Ascending aorta (tissue), 2 donors: ENCODE data around the gene HMBS. TPM values are rescaled to one million over a fixed set of nuclear protein-coding genes. Genes with fewer than 3 reads are reported as not detected.

ENCODE experiments used
- DNase-seq, 2 donors: peaks; one replicate each; pipeline ENCODE4 v3.0.0-alpha.2; 2019; ENCODE audit warnings: low spot score in 2 of 2
- H3K27ac ChIP-seq, 2 donors: fragments of 200-600 bp; sonication (generic); one replicate each; pipeline ENCODE4 v1.5.1; 2016 to 2017; ENCODE audit warnings: mild to moderate bottlenecking in 1 of 2
- H3K27me3 ChIP-seq: fragments of 200-600 bp; sonication (generic); one replicate; pipeline ENCODE4 v1.5.1; 2017
- H3K36me3 ChIP-seq, 2 donors: fragments of 200-600 bp; sonication (generic); one replicate each; pipeline ENCODE4 v1.5.1; 2016
- H3K4me1 ChIP-seq, 2 donors: fragments of 200-600 bp; sonication (generic); one replicate each; pipeline ENCODE4 v1.5.1; 2016 to 2017; ENCODE audit warnings: mild to moderate bottlenecking in 1 of 2
- H3K4me3 ChIP-seq, 2 donors: fragments of 200-600 bp; sonication (generic); one replicate each; pipeline ENCODE4 v1.5.1; 2016 to 2017; ENCODE audit warnings: mild to moderate bottlenecking in 1 of 2
- H3K9me3 ChIP-seq, 2 donors: fragments of 200-600 bp; sonication (generic); one replicate each; pipeline ENCODE4 v1.5.1; 2016
- CTCF ChIP-seq, 3 experiments: fragments of 200-600 bp in 2 of 3; fragments of 450-650 bp in 1 of 3; sonication (generic) in 2 of 3; IDR thresholded peaks; one replicate each; pipeline ENCODE4 v1.5.1; 2016 to 2019; ENCODE audit warnings: antibody characterized with exemption in 3 of 3, mild to moderate bottlenecking in 1 of 3, moderate library complexity in 1 of 3
- intact Hi-C: fragments of 100-400 bp; cut with DNase I; formaldehyde crosslinking; loops from one replicate; pipeline ENCODE4 v1.15.1; 2023
- total RNA-seq: library from RNA; depleted of rRNA; stranded (reverse); fragments of >200 nt; gene quantifications from one replicate; pipeline ENCODE4 v1.1.0, GENCODE V29; 2016

The HMBS gene
- total RNA-seq, 1 donor from 2014 or later: 82.8 TPM

- intact Hi-C loops: no loop called here
- Histone ChIP-seq H3K27ac (no peak overlapping the region), H3K4me1 (no peaks in the 10 kb centered on the region), H3K27me3 (no peaks in the 10 kb centered on the region), H3K9me3 (no peaks in the 10 kb centered on the region), H3K4me3 (no peak overlapping the region), H3K36me3 (peaks cover 43 to 45% of the 10 kb centered on the region in 2 donors)
- TF ChIP-seq CTCF (IDR thresholded peaks at IDR 0.05): no peak
- DNase-seq: no peak
Observed at GRCh38 chr11:119044708-119045107, 40.0 kb upstream of the HMBS start.

DNA sequence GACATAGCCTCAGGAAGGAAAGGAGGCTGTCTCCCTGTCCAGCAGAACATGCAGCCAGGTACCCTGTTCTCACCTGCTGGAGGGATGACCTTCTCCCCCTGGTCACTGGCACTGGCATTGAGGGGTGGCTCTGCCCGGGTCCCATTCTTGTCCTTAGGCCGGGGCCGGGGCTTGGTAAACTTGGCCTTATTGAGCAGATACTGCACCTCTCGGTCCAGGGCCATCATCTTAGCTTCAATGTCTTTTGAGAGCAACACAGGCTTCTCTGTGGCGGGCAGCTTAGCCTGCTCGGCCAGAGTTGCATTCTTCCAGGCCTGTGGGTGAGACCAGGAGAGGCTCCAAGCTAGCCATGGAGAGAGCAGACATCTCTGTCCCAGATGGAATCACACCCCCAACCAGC, 38.2 kb upstream of the HMBS start:
- no peaks in the 10 kb centered on the region for H3K4me1 ChIP-seq
- peaks cover 59 to 60% of the 10 kb centered on the region in 2 donors for H3K36me3 ChIP-seq
- no peak for TF ChIP-seq CTCF (IDR thresholded peaks at IDR 0.05)
- no peaks in the 10 kb centered on the region for H3K27me3 ChIP-seq
- H3K9me3 ChIP-seq: no peaks in the 10 kb centered on the region
- H3K4me3 ChIP-seq: no peak overlapping the region
- intact Hi-C loops: no loop called here
- DNase-seq: no peak
- H3K27ac ChIP-seq: no peak overlapping the region

DNA sequence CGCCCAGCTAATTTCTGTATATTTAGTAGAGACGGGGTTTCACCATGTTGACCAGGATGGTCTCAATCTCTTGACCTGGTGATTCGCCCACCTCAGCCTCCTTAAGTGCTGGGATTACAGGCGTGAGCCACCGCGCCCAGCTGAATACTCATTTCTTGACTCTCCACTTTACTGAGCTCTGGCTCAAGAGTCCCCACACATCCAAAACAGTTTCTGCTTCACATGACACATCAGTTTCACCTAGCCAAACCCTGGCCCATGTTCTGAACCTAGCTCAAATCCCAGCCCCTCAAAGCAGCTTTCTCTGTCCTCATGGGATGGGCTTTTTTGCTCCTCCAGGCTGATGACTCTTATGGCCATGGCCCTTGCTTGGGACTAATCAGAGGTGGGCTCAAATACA, 37.5 kb upstream of the HMBS start:
- H3K36me3 ChIP-seq: peaks cover 66 to 67% of the 10 kb centered on the region in 2 donors

GRCh38 chr11:119048644-119049043, 36.0 kb upstream of the HMBS start:
- Histone ChIP-seq H3K36me3 (peaks cover 80 to 81% of the 10 kb centered on the region in 2 donors), H3K27me3 (no peaks in the 10 kb centered on the region), H3K4me1 (no peaks in the 10 kb centered on the region), H3K4me3 (no peak overlapping the region), H3K9me3 (no peaks in the 10 kb centered on the region), H3K27ac (no peak overlapping the region)
- intact Hi-C loops: no loop called here
- TF ChIP-seq CTCF (IDR thresholded peaks at IDR 0.05): no peak
- no peak for DNase-seq

More for the DNA sequence above, 37.5 kb upstream of the HMBS start:
- intact Hi-C loops: no loop called here
- no peak overlapping the region for H3K4me3 ChIP-seq
- H3K4me1 ChIP-seq: no peaks in the 10 kb centered on the region
- DNase-seq: no peak
- no peaks in the 10 kb centered on the region for H3K9me3 ChIP-seq
- TF ChIP-seq CTCF (IDR thresholded peaks at IDR 0.05): no peak
- H3K27me3 ChIP-seq: no peaks in the 10 kb centered on the region
- no peak overlapping the region for H3K27ac ChIP-seq

DNA sequence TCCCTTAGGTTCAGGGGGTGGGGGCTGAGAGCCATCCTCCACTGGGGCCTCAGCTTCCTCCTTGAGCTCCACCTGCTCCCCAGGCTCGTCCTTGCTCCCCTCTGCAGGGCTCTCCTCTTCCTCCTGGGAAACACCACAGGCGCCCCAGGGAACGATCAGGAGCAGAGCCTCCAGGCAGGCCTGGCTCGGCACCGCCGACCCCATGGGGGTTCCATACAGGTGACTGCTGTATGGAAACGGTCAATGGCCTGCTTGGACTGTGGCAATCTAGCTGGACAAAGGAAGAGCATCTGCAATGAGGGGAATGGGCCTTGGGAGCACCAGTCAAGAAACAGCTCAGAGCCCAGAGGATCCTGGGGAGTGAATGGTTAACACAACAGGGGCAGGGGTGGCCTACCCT, 35.6 kb upstream of the HMBS start:
- Histone ChIP-seq H3K27ac (no peak overlapping the region), H3K4me3 (no peak overlapping the region), H3K9me3 (no peaks in the 10 kb centered on the region), H3K4me1 (no peaks in the 10 kb centered on the region), H3K27me3 (no peaks in the 10 kb centered on the region), H3K36me3 (peaks cover 85 to 86% of the 10 kb centered on the region in 2 donors)
- no peak for TF ChIP-seq CTCF (IDR thresholded peaks at IDR 0.05)
- intact Hi-C loops: no loop called here
- DNase-seq: no peak
